ENCODE results near the gene KLF2. TPM values are rescaled to one million over a fixed set of nuclear protein-coding genes. Genes with fewer than 3 reads are reported as not detected.

The KLF2 gene
- total RNA-seq, 6 experiments from 2014 or later: 26.4 to 36.8 (median 32.4) TPM

- no peak for DNase-seq
- no peak overlapping the region for H3K27ac Mint-ChIP-seq
- H3K9me3 Mint-ChIP-seq: no peaks in the 10 kb centered on the region
- no peaks in the 10 kb centered on the region; the same call in 1 of the 2 replicates for H3K27me3 Mint-ChIP-seq (ENCODE audit: insufficient read depth)
- no peaks in the 10 kb centered on the region for H3K4me1 Mint-ChIP-seq (ENCODE audit: low read depth)
- TF ChIP-seq, protein P1, sequence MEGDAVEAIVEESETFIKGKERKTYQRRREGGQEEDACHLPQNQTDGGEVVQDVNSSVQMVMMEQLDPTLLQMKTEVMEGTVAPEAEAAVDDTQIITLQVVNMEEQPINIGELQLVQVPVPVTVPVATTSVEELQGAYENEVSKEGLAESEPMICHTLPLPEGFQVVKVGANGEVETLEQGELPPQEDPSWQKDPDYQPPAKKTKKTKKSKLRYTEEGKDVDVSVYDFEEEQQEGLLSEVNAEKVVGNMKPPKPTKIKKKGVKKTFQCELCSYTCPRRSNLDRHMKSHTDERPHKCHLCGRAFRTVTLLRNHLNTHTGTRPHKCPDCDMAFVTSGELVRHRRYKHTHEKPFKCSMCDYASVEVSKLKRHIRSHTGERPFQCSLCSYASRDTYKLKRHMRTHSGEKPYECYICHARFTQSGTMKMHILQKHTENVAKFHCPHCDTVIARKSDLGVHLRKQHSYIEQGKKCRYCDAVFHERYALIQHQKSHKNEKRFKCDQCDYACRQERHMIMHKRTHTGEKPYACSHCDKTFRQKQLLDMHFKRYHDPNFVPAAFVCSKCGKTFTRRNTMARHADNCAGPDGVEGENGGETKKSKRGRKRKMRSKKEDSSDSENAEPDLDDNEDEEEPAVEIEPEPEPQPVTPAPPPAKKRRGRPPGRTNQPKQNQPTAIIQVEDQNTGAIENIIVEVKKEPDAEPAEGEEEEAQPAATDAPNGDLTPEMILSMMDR (IDR thresholded peaks at IDR 0.05): no peak
- H3K36me3 Mint-ChIP-seq (ENCODE audit: low read depth): peaks cover 8% of the 10 kb centered on the region; the same call in 1 of the 2 replicates
- no peak overlapping the region for H3K4me3 Mint-ChIP-seq
Observed at GRCh38 chr19:16366433-16367260, 42.0 kb downstream of the KLF2 start.

DNA sequence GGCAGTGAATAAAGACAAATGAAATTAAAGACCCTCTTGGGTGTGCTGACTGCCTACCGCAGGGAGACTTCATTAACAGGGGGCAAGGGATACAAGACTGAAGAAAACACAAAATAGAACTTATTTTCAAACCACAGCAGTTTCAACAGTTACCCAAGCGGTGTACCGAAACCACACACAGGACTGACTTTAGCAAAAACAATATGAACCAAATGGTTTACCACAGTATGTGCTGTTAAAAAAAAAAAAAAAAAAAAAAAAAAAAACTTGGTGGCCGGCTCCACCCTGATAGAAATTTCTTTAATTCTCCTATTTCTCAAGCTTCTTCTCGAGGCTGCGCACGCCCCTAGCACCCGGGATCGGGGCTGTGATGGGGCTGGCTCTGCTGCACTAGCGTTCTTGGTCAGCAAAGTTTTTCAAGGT, 42.6 kb downstream of the KLF2 start:
- Mint-ChIP-seq H3K36me3 (ENCODE audit: low read depth) (peaks cover 8% of the 10 kb centered on the region; the same call in 1 of the 2 replicates), H3K9me3 (no peaks in the 10 kb centered on the region), H3K4me1 (ENCODE audit: low read depth) (no peaks in the 10 kb centered on the region), H3K27ac (no peak overlapping the region), H3K4me3 (no peak overlapping the region), H3K27me3 (ENCODE audit: insufficient read depth) (no peaks in the 10 kb centered on the region; the same call in 1 of the 2 replicates)
- TF ChIP-seq, protein P1 (IDR thresholded peaks at IDR 0.05): no peak
- DNase-seq: no peak

DNA sequence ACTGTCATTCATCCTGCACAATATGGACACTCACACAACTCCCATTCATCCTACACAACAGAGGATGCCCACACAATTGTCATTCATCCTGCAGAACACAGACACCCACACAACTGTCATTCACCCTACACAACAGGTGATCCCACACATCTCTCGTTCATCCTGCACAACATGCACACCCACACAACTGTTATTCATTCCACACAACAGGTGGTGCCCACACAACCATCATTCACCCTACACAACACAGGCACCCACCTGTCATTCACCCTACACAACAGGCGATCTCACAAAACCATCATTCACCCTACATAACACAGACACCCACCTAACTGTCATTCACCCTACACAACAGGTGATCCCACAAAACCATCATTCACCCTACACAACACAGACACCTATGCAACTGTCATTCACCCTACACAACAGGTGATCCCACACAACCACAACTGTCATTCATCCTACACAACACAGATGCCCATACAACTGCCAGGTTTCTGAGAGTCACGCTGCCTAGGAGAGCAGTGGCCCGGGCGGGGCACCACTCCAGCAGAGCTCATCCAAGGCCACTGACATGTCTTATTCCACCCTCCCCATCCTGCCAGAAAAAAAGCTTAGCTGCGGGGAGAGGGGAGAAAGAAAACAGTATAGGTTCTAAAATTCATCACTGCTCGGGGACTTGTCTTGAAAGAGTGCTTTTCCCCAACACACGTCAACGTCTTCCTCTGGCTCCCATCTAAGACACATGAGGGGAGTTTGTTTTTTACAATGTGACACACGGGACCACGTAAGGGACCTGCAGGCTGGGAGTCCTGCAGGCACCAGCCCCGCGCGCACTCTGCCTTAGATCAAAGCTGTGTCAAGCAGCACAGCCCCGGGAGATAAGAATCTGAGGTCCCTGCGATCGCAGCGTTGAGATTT, 44.0 kb downstream of the KLF2 start:
- TF ChIP-seq, protein P1 (IDR thresholded peaks at IDR 0.05): no peak
- Mint-ChIP-seq H3K4me3 (no peak overlapping the region), H3K4me1 (ENCODE audit: low read depth) (peaks cover 6% of the 10 kb centered on the region), H3K9me3 (no peaks in the 10 kb centered on the region), H3K27me3 (ENCODE audit: insufficient read depth) (no peaks in the 10 kb centered on the region; the same call in 1 of the 2 replicates), H3K27ac (no peak overlapping the region), H3K36me3 (ENCODE audit: low read depth) (peaks cover 12% of the 10 kb centered on the region)
- no peak for DNase-seq

GRCh38 chr19:16369306-16369663, 44.7 kb downstream of the KLF2 start:
- no peak overlapping the region for H3K4me3 Mint-ChIP-seq
- no peak for DNase-seq
- no peaks in the 10 kb centered on the region for H3K9me3 Mint-ChIP-seq
- peaks cover 12% of the 10 kb centered on the region for H3K4me1 Mint-ChIP-seq (ENCODE audit: low read depth)
- H3K27ac Mint-ChIP-seq: no peak overlapping the region
- TF ChIP-seq, protein P1 (IDR thresholded peaks at IDR 0.05): no peak
- H3K36me3 Mint-ChIP-seq (ENCODE audit: low read depth): peaks cover 13% of the 10 kb centered on the region
- peaks cover 2% of the 10 kb centered on the region for H3K27me3 Mint-ChIP-seq (ENCODE audit: insufficient read depth)

DNA sequence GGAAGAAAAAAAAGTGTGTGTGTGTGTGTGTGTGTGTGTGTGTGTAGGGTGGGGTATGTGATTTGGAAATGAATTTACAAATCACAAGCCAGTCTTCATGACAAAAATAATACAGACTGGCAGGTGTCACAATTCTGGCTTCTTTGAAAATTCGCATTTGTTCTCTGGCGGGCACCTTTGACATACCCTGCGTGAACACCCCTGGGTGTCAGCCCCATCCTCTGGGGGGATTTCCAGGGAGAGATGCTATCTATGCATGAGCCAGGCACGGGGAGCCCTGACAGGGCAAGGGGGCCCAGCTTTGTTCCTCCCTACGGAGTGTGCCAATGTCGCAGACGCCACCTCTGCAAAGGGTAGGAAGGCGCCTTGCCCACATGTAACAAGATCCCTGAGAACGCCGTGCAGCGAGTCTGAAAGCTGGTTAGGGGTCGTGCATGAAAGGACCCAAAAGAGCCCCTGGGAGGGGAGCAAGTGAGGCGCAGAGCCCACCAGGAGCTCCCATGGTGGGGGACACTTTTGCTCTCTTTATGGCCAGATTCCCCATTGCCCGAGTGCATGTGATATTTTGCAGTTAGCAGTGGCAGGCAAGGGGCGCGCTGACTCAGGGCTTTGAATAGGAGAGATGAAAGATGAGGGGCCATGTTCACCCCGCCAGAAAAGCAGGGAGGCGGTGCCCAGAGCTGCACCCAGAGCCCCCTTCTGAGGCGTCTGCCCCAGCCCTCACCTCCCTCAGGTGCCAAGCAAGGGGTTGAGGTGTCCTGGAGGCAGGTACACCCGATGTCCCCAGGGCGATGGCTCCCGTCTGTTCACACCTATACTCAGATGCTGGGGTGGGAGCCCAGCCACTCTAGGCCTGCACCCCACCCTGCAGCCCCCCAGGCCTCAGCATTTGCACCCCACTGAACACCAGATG, 45.3 kb downstream of the KLF2 start:
- H3K4me1 Mint-ChIP-seq (ENCODE audit: low read depth): peaks cover 13% of the 10 kb centered on the region
- TF ChIP-seq, protein P1 (IDR thresholded peaks at IDR 0.05): no peak
- H3K36me3 Mint-ChIP-seq (ENCODE audit: low read depth): peaks cover 16% of the 10 kb centered on the region
- no peak for DNase-seq
- H3K27ac Mint-ChIP-seq: no peak overlapping the region
- H3K4me3 Mint-ChIP-seq: no peak overlapping the region
- peaks cover 2% of the 10 kb centered on the region for H3K27me3 Mint-ChIP-seq (ENCODE audit: insufficient read depth)
- H3K9me3 Mint-ChIP-seq: no peaks in the 10 kb centered on the region
